SK-N-SH (cell line): ENCODE data around the gene INTS1. TPM values are rescaled to one million over a fixed set of nuclear protein-coding genes. Genes with fewer than 3 reads are reported as not detected.

Experiments
- CTCF ChIA-PET: fragments of 300-600, 350-600 bp; formaldehyde crosslinking; extraction: SDS; loops from one replicate; lab custom pipeline; 2021; lab: Yijun Ruan, JAX
- POLR2A ChIA-PET: fragments of 350-600 bp; sonication (Branson Sonifier 250); formaldehyde crosslinking; extraction: SDS; loops from one replicate; lab custom pipeline; 2020; ENCODE audit warnings: antibody characterized with exemption, inconsistent platforms; lab: Yijun Ruan, JAX
- DNase-seq: peaks from one replicate; pipeline ENCODE4 v3.0.0; 2012
- H2AFZ ChIP-seq: fragments of 200-600 bp; sonication (generic); 2 replicates; pipeline ENCODE4 v1.8.1; 2016; ENCODE audit warnings: antibody characterized with exemption, mild to moderate bottlenecking, low read depth
- H3F3A ChIP-seq: fragments of 200-600 bp; sonication (generic); replicated peaks from 2 replicates; pipeline ENCODE3; 2016; ENCODE audit warnings: antibody characterized with exemption, mild to moderate bottlenecking; ENCODE audit not compliant: insufficient read depth
- H3K27ac ChIP-seq, 2 experiments: fragments of 200-500 bp in 1 of 2; fragments of 200-600 bp in 1 of 2; sonication (Bioruptor generic) in 1 of 2; sonication (generic), shearing (Covaris generic) in 1 of 2; 2 replicates each; pipeline versions ENCODE4 v1.5.1 to v1.6.1; 2014 to 2016; ENCODE audit warnings: low read depth in 2 of 2, inconsistent platforms in 1 of 2, low read length in 1 of 2, mild to moderate bottlenecking in 1 of 2, mixed read lengths in 1 of 2
- H3K27me3 ChIP-seq: fragments of 200-600 bp; sonication (generic), shearing (Covaris generic); 2 replicates; pipeline ENCODE4 v1.6.1; 2016; ENCODE audit warnings: mixed run types; ENCODE audit not compliant: insufficient read depth
- H3K36me3 ChIP-seq, 2 experiments: fragments of 200-500 bp in 1 of 2; fragments of 200-600 bp in 1 of 2; sonication (Bioruptor generic) in 1 of 2; sonication (generic) in 1 of 2; replicated peaks in 1 of 2; 2 replicates each; pipeline versions ENCODE3 to v1.5.1; 2014 to 2016; ENCODE audit warnings: low read length in 1 of 2, mild to moderate bottlenecking in 1 of 2; ENCODE audit not compliant: insufficient read depth in 2 of 2, control insufficient read depth in 1 of 2
- H3K4me1 ChIP-seq, 2 experiments: fragments of 200-500 bp in 1 of 2; fragments of 200-600 bp in 1 of 2; sonication (Bioruptor generic) in 1 of 2; sonication (generic), shearing (Covaris generic) in 1 of 2; 2 replicates each; pipeline versions ENCODE4 v1.5.1 to v1.6.1; 2014 to 2016; ENCODE audit warnings: low read depth in 1 of 2, low read length in 1 of 2, mixed run types in 1 of 2; ENCODE audit not compliant: insufficient read depth in 2 of 2, control insufficient read depth in 1 of 2
- H3K4me2 ChIP-seq: fragments of 200-600 bp; sonication (generic), shearing (Covaris generic); 2 replicates; pipeline ENCODE4 v1.6.1; 2017; ENCODE audit warnings: mixed run types
- H3K4me3 ChIP-seq, 2 experiments: fragments of 200-500 bp in 1 of 2; fragments of 200-600 bp in 1 of 2; sonication (Bioruptor generic) in 1 of 2; sonication (generic), shearing (Covaris generic) in 1 of 2; 2 replicates each; pipeline versions ENCODE4 v1.5.1 to v1.8.1; 2014 to 2016; ENCODE audit warnings: low read depth in 2 of 2, inconsistent platforms in 1 of 2, low read length in 1 of 2, mild to moderate bottlenecking in 1 of 2, mixed read lengths in 1 of 2, moderate library complexity in 1 of 2
- H3K79me2 ChIP-seq: fragments of 200-600 bp; sonication (generic); 2 replicates; pipeline ENCODE4 v1.8.1; 2017; ENCODE audit warnings: mild to moderate bottlenecking; ENCODE audit not compliant: insufficient read depth
- H3K9ac ChIP-seq: fragments of 200-600 bp; sonication (generic); 2 replicates; pipeline ENCODE4 v1.6.1; 2017; ENCODE audit warnings: mixed run types
- H3K9me2 ChIP-seq: fragments of 200-600 bp; sonication (generic); 2 replicates; pipeline ENCODE4 v1.6.1; 2017; ENCODE audit warnings: mixed run types
- H3K9me3 ChIP-seq: fragments of 200-600 bp; sonication (generic); 2 replicates; pipeline ENCODE4 v1.6.1; 2017; ENCODE audit warnings: mixed run types, mild to moderate bottlenecking, moderate library complexity
- H4K20me1 ChIP-seq: fragments of 200-600 bp; sonication (generic); 2 replicates; pipeline ENCODE4 v1.6.1; 2017; ENCODE audit warnings: mild to moderate bottlenecking, mixed run types; ENCODE audit not compliant: insufficient read depth
- ELF1 ChIP-seq: IDR thresholded peaks from 2 replicates; pipeline ENCODE4 v1.4.0; 2012
- FOXM1 ChIP-seq: IDR thresholded peaks from 2 replicates; pipeline ENCODE4 v1.4.0; 2012; ENCODE audit warnings: low read depth, mild to moderate bottlenecking
- JUND ChIP-seq: IDR thresholded peaks from 2 replicates; pipeline ENCODE4 v1.4.0; 2012
- NFIC ChIP-seq: IDR thresholded peaks from 2 replicates; pipeline ENCODE4 v1.4.0; 2012; ENCODE audit warnings: borderline replicate concordance
- RCOR1 ChIP-seq: fragments of 150-350 bp; IDR thresholded peaks from 2 replicates; pipeline ENCODE4 v1.6.1; 2017; ENCODE audit warnings: antibody characterized with exemption, low read length
- RFX5 ChIP-seq: IDR thresholded peaks from 2 replicates; pipeline ENCODE4 v1.6.1; 2012; ENCODE audit warnings: mild to moderate bottlenecking, improper control_type of control experiment, low read length
- RXRA ChIP-seq: IDR thresholded peaks from 2 replicates; pipeline ENCODE4 v1.4.0; 2012; ENCODE audit warnings: low read depth, mild to moderate bottlenecking, borderline replicate concordance
- TAF1 ChIP-seq: IDR thresholded peaks from 2 replicates; pipeline ENCODE4 v1.6.1; 2012; ENCODE audit warnings: low read depth, mild to moderate bottlenecking, low read length, moderate library complexity, borderline replicate concordance
- TCF12 ChIP-seq: IDR thresholded peaks from 2 replicates; pipeline ENCODE4 v1.4.0; 2012
- TEAD4 ChIP-seq: IDR thresholded peaks from 2 replicates; pipeline ENCODE4 v1.4.0; 2012; ENCODE audit warnings: mild to moderate bottlenecking, borderline replicate concordance; ENCODE audit not compliant: insufficient read depth
- WGBS: methylation state at CpG from one replicate; pipeline ENCODE4 v1.1.6; 2017; ENCODE audit warnings: low lambda C conversion rate; 5-methylcytosine and 5-hydroxymethylcytosine counted together
- polyA plus RNA-seq, 3 experiments: library from polyadenylated mRNA; depleted of rRNA; stranded (reverse); fragments of >200 nt; gene quantifications; 2 replicates each; pipeline ENCODE4 v1.2.3, GENCODE V29; 2012
- TF ChIP-seq, protein P1 (sequence below): IDR thresholded peaks from 2 replicates; pipeline ENCODE4 v1.4.0; 2012; ENCODE audit warnings: low read depth
- TF ChIP-seq, protein P2 (sequence below): fragments of 150-350 bp; IDR thresholded peaks from 2 replicates; pipeline ENCODE4 v1.6.1; 2017; ENCODE audit warnings: antibody characterized with exemption, low read length, low read depth, borderline replicate concordance
- TF ChIP-seq, protein P3 (sequence below): IDR thresholded peaks from 2 replicates; pipeline ENCODE4; 2012
- TF ChIP-seq, protein P4 (sequence below): fragments of 150-350 bp; IDR thresholded peaks from 2 replicates; pipeline ENCODE4 v1.6.1; 2016; ENCODE audit warnings: mild to moderate bottlenecking, low read depth, low read length

The INTS1 gene
- polyA plus RNA-seq, 1 of the 3 experiments (the other 2 are of a cell fraction) = 48.1 TPM

DNA sequence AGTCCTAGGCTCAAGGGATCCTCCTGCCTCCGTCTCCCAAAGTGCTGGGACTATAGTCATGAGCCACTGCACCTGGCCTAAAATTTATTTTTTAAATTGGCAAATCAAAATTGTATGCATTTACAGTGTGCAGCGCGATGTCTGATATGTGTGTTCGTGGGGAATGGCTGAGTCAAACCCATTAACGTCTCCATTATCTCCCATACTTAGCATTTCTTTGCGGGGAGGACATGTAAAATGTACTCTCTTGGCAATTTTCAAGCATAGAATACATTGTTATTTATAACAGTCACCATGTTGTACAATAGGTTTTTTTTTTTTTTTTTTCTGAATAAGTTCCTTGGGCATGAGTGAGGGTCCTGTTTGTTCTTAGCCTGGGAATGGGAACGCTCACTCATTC is 48.0 kb upstream of the INTS1 start:
- ChIA-PET CTCF (interaction anchor here (1.5 kb wide), 1 partner anchor 8 kb away, joined by 4 read pairs; no protein-coding TSS in a partner anchor), POLR2A (no interaction called here)
- TF ChIP-seq, protein P1, sequence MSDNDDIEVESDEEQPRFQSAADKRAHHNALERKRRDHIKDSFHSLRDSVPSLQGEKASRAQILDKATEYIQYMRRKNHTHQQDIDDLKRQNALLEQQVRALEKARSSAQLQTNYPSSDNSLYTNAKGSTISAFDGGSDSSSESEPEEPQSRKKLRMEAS = no peak
- TF ChIP-seq NFIC (no peak), TAF1 (no peak), RCOR1 (no peak), TEAD4 (no peak), FOXM1 (no peak), JUND (no peak), RFX5 (no peak), TCF12 (no peak), RXRA (no peak), ELF1 (no peak)
- TF ChIP-seq, protein P2, sequence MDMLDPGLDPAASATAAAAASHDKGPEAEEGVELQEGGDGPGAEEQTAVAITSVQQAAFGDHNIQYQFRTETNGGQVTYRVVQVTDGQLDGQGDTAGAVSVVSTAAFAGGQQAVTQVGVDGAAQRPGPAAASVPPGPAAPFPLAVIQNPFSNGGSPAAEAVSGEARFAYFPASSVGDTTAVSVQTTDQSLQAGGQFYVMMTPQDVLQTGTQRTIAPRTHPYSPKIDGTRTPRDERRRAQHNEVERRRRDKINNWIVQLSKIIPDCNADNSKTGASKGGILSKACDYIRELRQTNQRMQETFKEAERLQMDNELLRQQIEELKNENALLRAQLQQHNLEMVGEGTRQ = no peak
- TF ChIP-seq, protein P3, sequence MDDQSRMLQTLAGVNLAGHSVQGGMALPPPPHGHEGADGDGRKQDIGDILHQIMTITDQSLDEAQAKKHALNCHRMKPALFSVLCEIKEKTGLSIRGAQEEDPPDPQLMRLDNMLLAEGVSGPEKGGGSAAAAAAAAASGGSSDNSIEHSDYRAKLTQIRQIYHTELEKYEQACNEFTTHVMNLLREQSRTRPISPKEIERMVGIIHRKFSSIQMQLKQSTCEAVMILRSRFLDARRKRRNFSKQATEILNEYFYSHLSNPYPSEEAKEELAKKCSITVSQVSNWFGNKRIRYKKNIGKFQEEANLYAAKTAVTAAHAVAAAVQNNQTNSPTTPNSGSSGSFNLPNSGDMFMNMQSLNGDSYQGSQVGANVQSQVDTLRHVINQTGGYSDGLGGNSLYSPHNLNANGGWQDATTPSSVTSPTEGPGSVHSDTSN = no peak
- TF ChIP-seq, protein P4, sequence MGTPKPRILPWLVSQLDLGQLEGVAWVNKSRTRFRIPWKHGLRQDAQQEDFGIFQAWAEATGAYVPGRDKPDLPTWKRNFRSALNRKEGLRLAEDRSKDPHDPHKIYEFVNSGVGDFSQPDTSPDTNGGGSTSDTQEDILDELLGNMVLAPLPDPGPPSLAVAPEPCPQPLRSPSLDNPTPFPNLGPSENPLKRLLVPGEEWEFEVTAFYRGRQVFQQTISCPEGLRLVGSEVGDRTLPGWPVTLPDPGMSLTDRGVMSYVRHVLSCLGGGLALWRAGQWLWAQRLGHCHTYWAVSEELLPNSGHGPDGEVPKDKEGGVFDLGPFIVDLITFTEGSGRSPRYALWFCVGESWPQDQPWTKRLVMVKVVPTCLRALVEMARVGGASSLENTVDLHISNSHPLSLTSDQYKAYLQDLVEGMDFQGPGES = no peak
- peaks cover 14% of the 10 kb centered on the region in 2 experiments; a peak in 3 of 4 replicates for H3K4me1 ChIP-seq
- no peaks in the 10 kb centered on the region for H4K20me1 ChIP-seq
- H3K9ac ChIP-seq = no peak overlapping the region
- H3K4me2 ChIP-seq = no peak overlapping the region
- H3K36me3 ChIP-seq = no peaks in the 10 kb centered on the region
- 82% methylated on average over 7 of the region's 7 CpGs for WGBS
- H3K79me2 ChIP-seq = no peaks in the 10 kb centered on the region
- no peak overlapping the region for H3K4me3 ChIP-seq
- no peaks in the 10 kb centered on the region for H3K27me3 ChIP-seq
- no peak overlapping the region for H2AFZ ChIP-seq
- DNase-seq = no peak
- no peak overlapping the region for H3K27ac ChIP-seq
- no peaks in the 10 kb centered on the region for H3K9me2 ChIP-seq
- H3F3A ChIP-seq = peaks cover 12% of the 10 kb centered on the region
- H3K9me3 ChIP-seq = no peaks in the 10 kb centered on the region

DNA sequence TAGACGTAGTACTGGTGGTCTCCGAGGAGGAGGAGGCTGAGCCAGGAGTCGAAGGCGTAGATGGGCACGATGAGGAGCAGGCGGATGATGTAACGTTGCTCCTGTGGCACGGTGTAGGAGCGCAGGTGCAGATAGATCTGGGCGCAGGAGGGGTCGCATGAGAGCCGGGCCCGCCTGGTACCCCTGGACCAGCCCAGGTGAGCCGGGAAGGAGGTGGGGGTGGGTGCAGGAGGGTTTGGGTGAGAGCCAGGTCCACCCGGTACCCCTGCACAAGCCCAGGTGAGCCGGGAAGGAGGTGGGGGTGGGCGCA is 46.6 kb upstream of the INTS1 start:
- Histone ChIP-seq H3K9ac (no peak overlapping the region), H4K20me1 (no peaks in the 10 kb centered on the region), H3K27me3 (no peaks in the 10 kb centered on the region), H3K9me2 (no peaks in the 10 kb centered on the region), H3K4me1 (peaks cover 8 to 9% of the 10 kb centered on the region in 2 experiments; a peak in 3 of 4 replicates), H3K4me3 (no peak overlapping the region), H3K79me2 (no peaks in the 10 kb centered on the region), H3K9me3 (no peaks in the 10 kb centered on the region), H3K36me3 (no peaks in the 10 kb centered on the region), H3F3A (peaks cover 12% of the 10 kb centered on the region)
- DNase-seq = peak; percentile 33
- CTCF ChIA-PET = no interaction called here
- POLR2A ChIA-PET = no interaction called here
- TF ChIP-seq, protein P1 = no peak
- TF ChIP-seq, protein P3 = no peak
- TF ChIP-seq, all 33 proteins: peak for 0
- WGBS = 95% methylated on average over 14 of the region's 17 CpGs
- H3K27ac ChIP-seq = no peak overlapping the region
- no peak overlapping the region for H3K4me2 ChIP-seq
- H2AFZ ChIP-seq = no peak overlapping the region
